ENCODE measurements around the gene FBXO15. TPM values are rescaled to one million over a fixed set of nuclear protein-coding genes. Genes with fewer than 3 reads are reported as not detected.

Gene FBXO15
- total RNA-seq, 1 donor from 2014 or later: not detected

DNA sequence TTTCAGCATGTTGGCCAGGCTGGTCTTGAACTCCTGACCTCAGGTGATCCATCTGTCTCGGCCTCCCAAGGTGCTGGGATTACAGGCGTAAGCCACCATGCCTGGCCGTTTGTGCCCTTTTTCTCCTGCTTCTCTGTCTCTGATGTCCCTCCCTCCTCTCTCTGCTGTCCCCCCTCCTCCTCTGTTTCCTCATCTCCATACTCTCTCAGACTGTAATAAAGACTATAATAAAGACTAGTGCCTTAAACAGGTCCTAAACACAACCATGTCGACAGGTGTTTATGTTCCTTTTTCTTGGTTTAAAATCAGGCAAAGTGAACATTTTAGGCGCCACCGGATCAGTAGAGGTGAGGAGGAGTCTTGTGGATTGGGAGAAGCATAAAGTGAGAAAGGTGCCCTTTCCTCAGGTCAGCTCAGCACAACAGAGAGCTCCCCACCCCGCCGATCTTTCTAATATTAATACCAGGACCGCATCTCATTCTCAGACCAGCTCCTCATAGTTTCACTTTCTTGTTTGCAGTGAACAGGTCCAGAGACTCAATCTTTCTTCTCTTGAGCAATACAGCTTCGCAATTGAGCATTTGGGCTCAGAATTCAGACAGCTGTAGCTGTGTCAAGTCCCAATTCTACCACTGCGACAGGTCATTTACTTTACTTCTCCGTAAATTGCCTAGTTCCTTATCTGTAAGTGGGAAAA is 24.4 kb upstream of the FBXO15 start:
- Histone ChIP-seq H3K4me1 (no peaks in the 10 kb centered on the region), H3K36me3 (no peaks in the 10 kb centered on the region), H3K9me3 (replicated peaks) (no peaks in the 10 kb centered on the region), H3K27ac (replicated peaks) (no peak overlapping the region), H3K4me3 (no peak overlapping the region), H3K27me3 (ENCODE audit: low read depth) (peaks cover 53% of the 10 kb centered on the region)
- intact Hi-C loops (cut with micrococcal nuclease): no loop called here
- DNase-seq: no peak
- TF ChIP-seq, protein P1, sequence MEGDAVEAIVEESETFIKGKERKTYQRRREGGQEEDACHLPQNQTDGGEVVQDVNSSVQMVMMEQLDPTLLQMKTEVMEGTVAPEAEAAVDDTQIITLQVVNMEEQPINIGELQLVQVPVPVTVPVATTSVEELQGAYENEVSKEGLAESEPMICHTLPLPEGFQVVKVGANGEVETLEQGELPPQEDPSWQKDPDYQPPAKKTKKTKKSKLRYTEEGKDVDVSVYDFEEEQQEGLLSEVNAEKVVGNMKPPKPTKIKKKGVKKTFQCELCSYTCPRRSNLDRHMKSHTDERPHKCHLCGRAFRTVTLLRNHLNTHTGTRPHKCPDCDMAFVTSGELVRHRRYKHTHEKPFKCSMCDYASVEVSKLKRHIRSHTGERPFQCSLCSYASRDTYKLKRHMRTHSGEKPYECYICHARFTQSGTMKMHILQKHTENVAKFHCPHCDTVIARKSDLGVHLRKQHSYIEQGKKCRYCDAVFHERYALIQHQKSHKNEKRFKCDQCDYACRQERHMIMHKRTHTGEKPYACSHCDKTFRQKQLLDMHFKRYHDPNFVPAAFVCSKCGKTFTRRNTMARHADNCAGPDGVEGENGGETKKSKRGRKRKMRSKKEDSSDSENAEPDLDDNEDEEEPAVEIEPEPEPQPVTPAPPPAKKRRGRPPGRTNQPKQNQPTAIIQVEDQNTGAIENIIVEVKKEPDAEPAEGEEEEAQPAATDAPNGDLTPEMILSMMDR (IDR thresholded peaks at IDR 0.05; ENCODE audit: borderline replicate concordance): no peak

DNA sequence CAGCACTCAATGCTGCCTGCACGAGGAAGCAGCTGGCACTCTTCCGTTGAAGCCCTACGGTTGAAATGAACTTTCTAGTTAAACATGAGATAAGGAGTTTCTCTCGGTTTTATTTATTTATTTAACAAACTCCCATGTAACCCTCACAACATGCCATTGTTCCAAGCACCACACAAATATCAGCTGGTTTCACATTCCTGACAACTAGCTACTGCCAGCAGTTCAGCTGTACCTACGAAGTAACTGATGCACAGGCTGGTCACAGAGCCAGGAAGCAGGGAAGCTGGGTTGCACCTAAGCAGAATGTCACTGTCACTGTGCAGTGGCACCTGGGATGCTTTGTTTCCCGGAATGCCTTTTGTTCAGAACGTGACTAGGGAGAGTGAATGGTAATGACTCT is 18.8 kb upstream of the FBXO15 start:
- H3K27ac ChIP-seq (replicated peaks): no peak overlapping the region
- no peak overlapping the region for H3K4me3 ChIP-seq
- H3K36me3 ChIP-seq: peaks cover 10% of the 10 kb centered on the region
- H3K27me3 ChIP-seq (ENCODE audit: low read depth): peaks cover 16% of the 10 kb centered on the region
- DNase-seq: no peak
- TF ChIP-seq, protein P1 (IDR thresholded peaks at IDR 0.05; ENCODE audit: borderline replicate concordance): no peak
- H3K4me1 ChIP-seq: no peaks in the 10 kb centered on the region
- no peaks in the 10 kb centered on the region for H3K9me3 ChIP-seq (replicated peaks)
- intact Hi-C loops (cut with micrococcal nuclease): no loop called here

DNA sequence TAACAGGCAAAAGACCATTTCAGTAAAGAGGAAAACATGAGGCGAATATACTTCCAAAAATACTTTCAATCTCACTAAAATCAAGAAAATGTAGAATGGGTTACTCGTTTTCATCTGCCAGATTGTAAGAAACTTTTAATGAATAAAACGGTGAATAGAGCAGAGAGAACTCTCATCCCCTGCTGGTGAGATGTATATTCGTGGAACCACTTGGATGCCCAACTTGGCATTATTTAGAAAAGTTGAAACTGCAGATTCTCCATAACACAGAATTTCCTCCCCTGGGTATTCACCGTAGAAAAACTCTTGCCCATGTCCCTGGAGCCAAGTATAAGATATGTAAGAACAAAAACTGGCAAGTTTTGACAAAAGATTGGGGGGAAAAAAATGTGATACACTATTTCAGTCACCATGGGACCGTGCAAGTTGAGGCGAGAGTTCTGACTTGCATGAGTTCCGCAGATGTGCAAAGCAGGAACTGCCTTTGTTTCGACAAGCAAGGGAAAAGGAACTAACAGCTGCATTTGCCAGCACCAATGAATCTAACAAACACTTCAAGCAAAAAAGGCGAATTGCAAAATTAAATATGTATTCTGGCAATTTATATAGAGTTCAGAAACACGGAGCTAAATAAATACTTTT is 15.5 kb upstream of the FBXO15 start:
- intact Hi-C loops (cut with micrococcal nuclease): no loop called here
- Histone ChIP-seq H3K4me1 (no peaks in the 10 kb centered on the region), H3K27ac (replicated peaks) (no peak overlapping the region), H3K4me3 (no peak overlapping the region), H3K27me3 (ENCODE audit: low read depth) (no peaks in the 10 kb centered on the region), H3K9me3 (replicated peaks) (no peaks in the 10 kb centered on the region), H3K36me3 (peaks cover 39% of the 10 kb centered on the region)
- DNase-seq: no peak
- TF ChIP-seq, protein P1 (IDR thresholded peaks at IDR 0.05; ENCODE audit: borderline replicate concordance): no peak

DNA sequence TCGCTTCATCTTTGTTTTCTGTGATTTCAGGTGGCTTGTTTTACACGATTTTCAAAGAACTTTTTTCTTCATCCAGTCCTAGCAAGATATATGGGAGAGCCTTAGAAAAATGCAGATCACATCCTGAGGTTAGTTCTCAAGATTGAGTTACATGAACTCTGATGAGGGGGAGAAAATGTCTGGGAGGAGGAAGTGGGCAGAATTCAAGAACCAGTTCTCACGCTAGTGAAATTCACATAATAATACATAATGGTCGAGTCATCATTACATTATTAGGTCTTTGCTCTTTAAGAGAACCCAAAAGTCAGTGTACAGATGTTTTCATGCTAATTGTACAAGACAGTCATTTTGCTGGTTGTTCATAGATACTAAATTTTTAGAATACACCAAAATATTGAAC is 7.6 kb upstream of the FBXO15 start:
- intact Hi-C loops (cut with micrococcal nuclease): no loop called here
- Histone ChIP-seq H3K4me1 (peaks cover 54% of the 10 kb centered on the region), H3K27me3 (ENCODE audit: low read depth) (no peaks in the 10 kb centered on the region), H3K36me3 (peaks cover 71% of the 10 kb centered on the region), H3K27ac (replicated peaks) (no peak overlapping the region), H3K9me3 (replicated peaks) (no peaks in the 10 kb centered on the region), H3K4me3 (no peak overlapping the region)
- TF ChIP-seq, protein P1 (IDR thresholded peaks at IDR 0.05; ENCODE audit: borderline replicate concordance): no peak
- no peak for DNase-seq

DNA sequence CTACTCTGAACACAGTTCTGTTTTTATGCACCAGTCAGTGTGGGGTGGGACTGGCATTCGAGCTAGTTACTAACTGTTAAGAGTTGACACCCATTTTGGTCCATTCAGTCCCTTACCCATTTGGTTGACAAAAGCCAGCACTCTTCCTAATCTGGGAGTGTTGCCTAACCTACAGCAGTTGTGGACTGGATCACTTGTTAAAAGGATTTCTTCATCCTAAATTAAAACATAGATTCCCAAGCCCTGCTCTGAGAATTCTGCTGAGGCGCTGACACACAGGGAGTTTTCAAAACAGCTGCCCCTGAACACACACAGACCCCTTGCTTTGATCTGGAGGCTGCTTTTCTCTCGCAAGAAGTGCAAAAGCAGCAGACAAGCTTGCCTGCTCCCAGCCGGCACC is 7.1 kb upstream of the FBXO15 start:
- H3K9me3 ChIP-seq (replicated peaks): no peaks in the 10 kb centered on the region
- intact Hi-C loops (cut with micrococcal nuclease): no loop called here

More for the DNA sequence above, 7.1 kb upstream of the FBXO15 start:
- Histone ChIP-seq H3K27ac (replicated peaks) (no peak overlapping the region), H3K27me3 (ENCODE audit: low read depth) (no peaks in the 10 kb centered on the region), H3K36me3 (peaks cover 66% of the 10 kb centered on the region), H3K4me3 (no peak overlapping the region), H3K4me1 (peaks cover 60% of the 10 kb centered on the region)
- no peak for DNase-seq
- TF ChIP-seq, protein P1 (IDR thresholded peaks at IDR 0.05; ENCODE audit: borderline replicate concordance): no peak
